Uterus (tissue), 2 donors: ENCODE results near the gene LYZL4.

Experiments
- POLR2A ChIP-seq, 2 donors: fragments of 450-650 bp; IDR thresholded peaks; one replicate each; pipeline ENCODE4 v1.6.1; 2016; ENCODE audit warnings: antibody characterized with exemption in 2 of 2, mild to moderate bottlenecking in 1 of 2, moderate library complexity in 1 of 2
- TF ChIP-seq, protein P1 (sequence below), 4 experiments: fragments of 200-600 bp in 2 of 4; fragments of 450-650 bp in 2 of 4; sonication (generic) in 2 of 4; IDR thresholded peaks; one replicate each; pipeline ENCODE4 v1.5.1; 2016 to 2019; ENCODE audit warnings: antibody characterized with exemption in 4 of 4, mild to moderate bottlenecking in 2 of 4, moderate library complexity in 1 of 4

DNA sequence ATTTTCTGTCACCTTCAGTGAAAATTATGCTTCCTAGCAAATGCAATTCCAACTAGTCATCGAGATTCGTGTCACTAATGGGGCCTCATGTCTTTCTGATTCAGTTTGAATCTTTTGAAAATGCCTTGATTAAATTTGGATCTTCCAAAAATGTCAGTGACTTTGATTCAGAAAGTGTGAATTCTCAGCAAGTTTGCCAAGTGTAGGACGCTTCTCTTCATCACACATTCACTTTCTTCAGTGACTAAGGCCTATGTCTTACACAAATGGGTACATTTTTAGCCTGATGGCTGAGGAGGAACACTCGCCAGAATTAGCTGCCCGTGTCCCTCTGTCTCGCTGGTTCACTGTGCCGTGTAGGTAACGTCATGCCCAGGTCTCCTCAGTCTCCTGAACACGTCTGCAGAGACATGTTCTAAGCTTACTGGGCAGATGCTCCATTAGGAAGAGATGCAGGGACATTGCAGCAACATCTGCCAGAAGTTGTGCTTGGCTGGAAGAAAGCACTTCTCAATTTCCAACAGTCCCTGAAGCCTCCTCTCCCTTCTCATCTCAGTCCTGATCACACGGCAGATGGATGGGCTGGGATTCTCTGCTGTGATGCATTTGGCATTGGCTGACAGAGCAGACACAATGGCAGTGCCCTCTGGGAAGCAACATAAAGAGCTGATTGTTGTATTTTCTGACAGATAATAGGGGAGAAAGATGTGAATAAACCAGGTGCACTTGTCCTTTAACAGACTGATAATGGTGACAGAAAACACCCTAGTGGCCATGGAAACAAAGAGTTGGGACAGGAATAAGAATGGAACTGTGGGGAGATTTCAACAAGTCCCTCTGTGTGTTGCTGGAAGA lies 29.1 kb upstream of the LYZL4 start:
- TF ChIP-seq POLR2A (IDR thresholded peaks at IDR 0.05): no peak
- TF ChIP-seq, protein P1, sequence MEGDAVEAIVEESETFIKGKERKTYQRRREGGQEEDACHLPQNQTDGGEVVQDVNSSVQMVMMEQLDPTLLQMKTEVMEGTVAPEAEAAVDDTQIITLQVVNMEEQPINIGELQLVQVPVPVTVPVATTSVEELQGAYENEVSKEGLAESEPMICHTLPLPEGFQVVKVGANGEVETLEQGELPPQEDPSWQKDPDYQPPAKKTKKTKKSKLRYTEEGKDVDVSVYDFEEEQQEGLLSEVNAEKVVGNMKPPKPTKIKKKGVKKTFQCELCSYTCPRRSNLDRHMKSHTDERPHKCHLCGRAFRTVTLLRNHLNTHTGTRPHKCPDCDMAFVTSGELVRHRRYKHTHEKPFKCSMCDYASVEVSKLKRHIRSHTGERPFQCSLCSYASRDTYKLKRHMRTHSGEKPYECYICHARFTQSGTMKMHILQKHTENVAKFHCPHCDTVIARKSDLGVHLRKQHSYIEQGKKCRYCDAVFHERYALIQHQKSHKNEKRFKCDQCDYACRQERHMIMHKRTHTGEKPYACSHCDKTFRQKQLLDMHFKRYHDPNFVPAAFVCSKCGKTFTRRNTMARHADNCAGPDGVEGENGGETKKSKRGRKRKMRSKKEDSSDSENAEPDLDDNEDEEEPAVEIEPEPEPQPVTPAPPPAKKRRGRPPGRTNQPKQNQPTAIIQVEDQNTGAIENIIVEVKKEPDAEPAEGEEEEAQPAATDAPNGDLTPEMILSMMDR (IDR thresholded peaks at IDR 0.05): no peak
